ENCODE data around the gene ADAMTS13.

Gene ADAMTS13

GRCh38 chr9:133476036-133476931 is 54.1 kb downstream of the ADAMTS13 start:
- Histone ChIP-seq H3K4me2 (ENCODE audit: low read length) (no peak overlapping the region), H3K4me1 (ENCODE audit: insufficient read depth, low read length, severe bottlenecking) (peaks cover 20% of the 10 kb centered on the region), H2AFZ (ENCODE audit: low read length) (no peak overlapping the region), H3K4me3 (ENCODE audit: low read depth, low read length, poor library complexity, severe bottlenecking) (no peak overlapping the region), H3F3A (ENCODE audit: insufficient read depth, low read length) (no peaks in the 10 kb centered on the region), H3K9ac (ENCODE audit: low read length) (no peak overlapping the region), H3K27me3 (ENCODE audit: insufficient read depth, low read length) (no peaks in the 10 kb centered on the region), H3K9me2 (ENCODE audit: low read depth, low read length) (no peaks in the 10 kb centered on the region), H3K9me3 (ENCODE audit: low read length) (no peaks in the 10 kb centered on the region), H3K79me2 (ENCODE audit: insufficient read depth, low read length) (no peaks in the 10 kb centered on the region), H3K36me3 (ENCODE audit: insufficient read depth, low read length) (peaks cover 25% of the 10 kb centered on the region), H4K20me1 (ENCODE audit: insufficient read depth, low read length) (no peaks in the 10 kb centered on the region), H3K27ac (ENCODE audit: low read depth, low read length, poor library complexity, severe bottlenecking) (no peak overlapping the region)
- TF ChIP-seq, protein P1, sequence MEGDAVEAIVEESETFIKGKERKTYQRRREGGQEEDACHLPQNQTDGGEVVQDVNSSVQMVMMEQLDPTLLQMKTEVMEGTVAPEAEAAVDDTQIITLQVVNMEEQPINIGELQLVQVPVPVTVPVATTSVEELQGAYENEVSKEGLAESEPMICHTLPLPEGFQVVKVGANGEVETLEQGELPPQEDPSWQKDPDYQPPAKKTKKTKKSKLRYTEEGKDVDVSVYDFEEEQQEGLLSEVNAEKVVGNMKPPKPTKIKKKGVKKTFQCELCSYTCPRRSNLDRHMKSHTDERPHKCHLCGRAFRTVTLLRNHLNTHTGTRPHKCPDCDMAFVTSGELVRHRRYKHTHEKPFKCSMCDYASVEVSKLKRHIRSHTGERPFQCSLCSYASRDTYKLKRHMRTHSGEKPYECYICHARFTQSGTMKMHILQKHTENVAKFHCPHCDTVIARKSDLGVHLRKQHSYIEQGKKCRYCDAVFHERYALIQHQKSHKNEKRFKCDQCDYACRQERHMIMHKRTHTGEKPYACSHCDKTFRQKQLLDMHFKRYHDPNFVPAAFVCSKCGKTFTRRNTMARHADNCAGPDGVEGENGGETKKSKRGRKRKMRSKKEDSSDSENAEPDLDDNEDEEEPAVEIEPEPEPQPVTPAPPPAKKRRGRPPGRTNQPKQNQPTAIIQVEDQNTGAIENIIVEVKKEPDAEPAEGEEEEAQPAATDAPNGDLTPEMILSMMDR (IDR thresholded peaks at IDR 0.05; ENCODE audit: low read length) = no peak
- TF ChIP-seq EZH2 (IDR thresholded peaks at IDR 0.05; ENCODE audit: borderline replicate concordance, low read length) = no peak

DNA sequence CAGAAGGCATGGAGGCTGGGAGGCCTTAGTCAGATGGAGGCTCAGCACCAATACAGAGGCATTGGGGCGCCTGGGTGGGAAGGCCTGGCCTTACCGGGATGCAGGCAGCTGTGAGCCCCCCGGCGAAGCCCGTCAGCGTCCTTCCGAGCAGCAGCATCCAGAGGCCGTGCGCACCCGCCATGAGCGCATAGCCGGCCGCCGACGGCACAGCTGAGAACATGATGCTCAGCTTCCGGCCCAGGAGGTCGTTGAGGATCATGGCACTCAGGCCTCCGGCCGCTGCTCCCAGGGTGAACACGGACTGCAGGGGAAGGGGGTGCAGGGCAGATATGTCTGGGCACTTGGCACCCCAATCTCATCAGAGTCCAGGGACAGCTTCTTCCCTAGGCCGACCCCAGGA is 54.8 kb downstream of the ADAMTS13 start:
- H3K9me3 ChIP-seq (ENCODE audit: low read length) = no peaks in the 10 kb centered on the region
- peaks cover 19% of the 10 kb centered on the region for H3K36me3 ChIP-seq (ENCODE audit: insufficient read depth, low read length)
- H3K27ac ChIP-seq (ENCODE audit: low read depth, low read length, poor library complexity, severe bottlenecking) = no peak overlapping the region
- no peak for TF ChIP-seq EZH2 (IDR thresholded peaks at IDR 0.05; ENCODE audit: borderline replicate concordance, low read length)
- TF ChIP-seq, protein P1 (IDR thresholded peaks at IDR 0.05; ENCODE audit: low read length) = no peak
- H3K4me2 ChIP-seq (ENCODE audit: low read length) = no peak overlapping the region
- H3K27me3 ChIP-seq (ENCODE audit: insufficient read depth, low read length) = no peaks in the 10 kb centered on the region
- no peaks in the 10 kb centered on the region for H3K9me2 ChIP-seq (ENCODE audit: low read depth, low read length)
- H3K79me2 ChIP-seq (ENCODE audit: insufficient read depth, low read length) = no peaks in the 10 kb centered on the region
- H3K9ac ChIP-seq (ENCODE audit: low read length) = no peak overlapping the region
- H3K4me1 ChIP-seq (ENCODE audit: insufficient read depth, low read length, severe bottlenecking) = peaks cover 20% of the 10 kb centered on the region
- H2AFZ ChIP-seq (ENCODE audit: low read length) = no peak overlapping the region
- no peaks in the 10 kb centered on the region for H3F3A ChIP-seq (ENCODE audit: insufficient read depth, low read length)
- H4K20me1 ChIP-seq (ENCODE audit: insufficient read depth, low read length) = no peaks in the 10 kb centered on the region
- no peak overlapping the region for H3K4me3 ChIP-seq (ENCODE audit: low read depth, low read length, poor library complexity, severe bottlenecking)

DNA sequence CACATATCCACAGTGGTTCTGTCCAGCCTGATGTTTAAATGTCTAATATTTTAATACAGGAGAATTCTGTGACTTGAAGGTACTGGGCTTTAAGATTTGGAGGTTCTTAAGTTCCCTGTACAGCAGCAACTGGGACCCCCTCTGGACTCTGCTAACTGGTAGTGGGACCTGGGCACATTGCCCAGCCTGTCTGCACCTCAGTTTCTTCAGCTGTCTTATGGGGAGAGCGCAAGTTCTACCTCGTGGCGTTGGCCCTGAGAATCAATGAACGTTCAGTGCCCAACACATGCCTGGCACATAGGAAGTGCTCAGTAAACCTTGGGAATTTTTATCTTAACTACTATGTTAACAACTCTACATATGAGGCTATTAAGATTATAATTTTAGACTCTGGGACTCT is 55.3 kb downstream of the ADAMTS13 start:
- Histone ChIP-seq H3K4me2 (ENCODE audit: low read length) (peak overlapping the region; percentile 90), H3K9ac (ENCODE audit: low read length) (no peak overlapping the region; the same call in 1 of the 2 replicates), H3K27ac (ENCODE audit: low read depth, low read length, poor library complexity, severe bottlenecking) (peak overlapping the region; percentile 16), H3K79me2 (ENCODE audit: insufficient read depth, low read length) (no peaks in the 10 kb centered on the region), H3K36me3 (ENCODE audit: insufficient read depth, low read length) (peaks cover 14% of the 10 kb centered on the region), H3K4me1 (ENCODE audit: insufficient read depth, low read length, severe bottlenecking) (peaks cover 20% of the 10 kb centered on the region), H3K4me3 (ENCODE audit: low read depth, low read length, poor library complexity, severe bottlenecking) (peak overlapping the region; percentile 82), H3F3A (ENCODE audit: insufficient read depth, low read length) (no peaks in the 10 kb centered on the region), H4K20me1 (ENCODE audit: insufficient read depth, low read length) (no peaks in the 10 kb centered on the region), H3K9me2 (ENCODE audit: low read depth, low read length) (no peaks in the 10 kb centered on the region), H3K27me3 (ENCODE audit: insufficient read depth, low read length) (no peaks in the 10 kb centered on the region), H3K9me3 (ENCODE audit: low read length) (no peaks in the 10 kb centered on the region), H2AFZ (ENCODE audit: low read length) (no peak overlapping the region)
- TF ChIP-seq, protein P1 (IDR thresholded peaks at IDR 0.05; ENCODE audit: low read length) = no peak
- TF ChIP-seq EZH2 (IDR thresholded peaks at IDR 0.05; ENCODE audit: borderline replicate concordance, low read length) = no peak
